HepG2 (cell line): Measurements from ENCODE around the gene TADA2B. TPM values are rescaled to one million over a fixed set of nuclear protein-coding genes. Genes with fewer than 3 reads are reported as not detected.

Experiments
- ARID5B ChIP-seq: IDR thresholded peaks from 2 replicates; pipeline ENCODE4 v1.4.0; 2020; ENCODE audit warnings: mild to moderate bottlenecking, missing genetic modification reagents
- GFI1 ChIP-seq: sonication (generic); formaldehyde crosslinking; IDR thresholded peaks from 2 replicates; pipeline ENCODE4 v1.5.0; 2020; ENCODE audit warnings: missing genetic modification reagents, mild to moderate bottlenecking, borderline replicate concordance
- GTF3A ChIP-seq: sonication (generic); formaldehyde crosslinking; conservative IDR thresholded peaks from 2 replicates; pipeline ENCODE4 v1.4.0; 2020; ENCODE audit warnings: mild to moderate bottlenecking, missing genetic modification reagents
- HDAC2 ChIP-seq: sonication (generic); formaldehyde crosslinking; IDR thresholded peaks from 2 replicates; pipeline ENCODE4 v1.4.0; 2020; ENCODE audit warnings: missing genetic modification reagents
- KDM4B ChIP-seq: sonication (generic); formaldehyde crosslinking; IDR thresholded peaks from 2 replicates; pipeline ENCODE4 v1.4.0; 2020; ENCODE audit warnings: missing genetic modification reagents
- RARA ChIP-seq: IDR thresholded peaks from 2 replicates; pipeline ENCODE4 v1.6.1; 2016; ENCODE audit warnings: missing genetic modification reagents, missing compliant biosample characterization
- SETDB1 ChIP-seq: sonication (generic); formaldehyde crosslinking; IDR thresholded peaks from 2 replicates; pipeline ENCODE4 v1.5.1; 2020; ENCODE audit warnings: missing genetic modification reagents, mild to moderate bottlenecking, borderline replicate concordance
- SMARCE1 ChIP-seq: fragments of 450-650 bp; IDR thresholded peaks from 2 replicates; pipeline ENCODE4 v1.6.1; 2017; ENCODE audit warnings: borderline replicate concordance
- ZNF142 ChIP-seq: sonication (generic); formaldehyde crosslinking; IDR thresholded peaks from 2 replicates; pipeline ENCODE4 v1.4.0; 2020; ENCODE audit warnings: missing genetic modification reagents
- ZNF235 ChIP-seq: sonication (generic); formaldehyde crosslinking; IDR thresholded peaks from 2 replicates; pipeline ENCODE4 v1.8.1; 2023; ENCODE audit warnings: mild to moderate bottlenecking, missing genetic modification reagents, borderline replicate concordance
- ZNF253 ChIP-seq: sonication (generic); formaldehyde crosslinking; IDR thresholded peaks from 2 replicates; pipeline ENCODE4 v1.8.0; 2022; ENCODE audit warnings: mild to moderate bottlenecking, missing genetic modification reagents, borderline replicate concordance
- ZNF678 ChIP-seq: sonication (generic); formaldehyde crosslinking; IDR thresholded peaks from 2 replicates; pipeline ENCODE4 v1.4.0; 2020; ENCODE audit warnings: mild to moderate bottlenecking, missing genetic modification reagents
- ZNF687 ChIP-seq: sonication (generic); formaldehyde crosslinking; IDR thresholded peaks from 2 replicates; pipeline ENCODE4 v1.5.1; 2020; ENCODE audit warnings: mild to moderate bottlenecking, missing genetic modification reagents, moderate library complexity
- ZNF816 ChIP-seq: sonication (generic); formaldehyde crosslinking; IDR thresholded peaks from 2 replicates; pipeline ENCODE4 v1.8.0; 2022; ENCODE audit warnings: missing genetic modification reagents, mild to moderate bottlenecking, borderline replicate concordance
- ZSCAN9 ChIP-seq: IDR thresholded peaks from 2 replicates; pipeline ENCODE4 v1.6.1; 2016; ENCODE audit warnings: borderline replicate concordance
- polyA plus RNA-seq, 8 experiments: library from polyadenylated mRNA; depleted of rRNA in 3 of 8; stranded (reverse) in 7 of 8; unstranded in 1 of 8; fragments of >200 nt; fragmentation: Illumina TruSeq in 4 of 8; extraction: Trizol in 4 of 8; gene quantifications; 2 replicates each; pipeline versions ENCODE4 v1.2.1 to v1.2.3, GENCODE V29; 2011 to 2016; ENCODE audit warnings: low read depth in 4 of 8, missing spikeins in 1 of 8, mixed read lengths in 1 of 8; ENCODE audit not compliant: insufficient read depth in 1 of 8
- total RNA-seq, 5 experiments: library from RNA; depleted of rRNA; stranded (reverse); fragments of >200 nt; fragmentation: Illumina TruSeq; extraction: Trizol; gene quantifications; 2 replicates each; pipeline ENCODE4 v1.2.3, GENCODE V29; 2016; ENCODE audit warnings: low read depth in 1 of 5

Gene TADA2B
- total and polyA plus RNA-seq, 2 of the 13 experiments (the other 11 are each of a cell fraction or from before 2014, with no cell fraction given), result 4.6 to 8.9 TPM

GRCh38 chr4:7103607-7104365, 60.6 kb downstream of the TADA2B start (continued):
- peak; percentile 70 for TF ChIP-seq ZNF687 (CRISPR knock-in tag)
- TF ChIP-seq SETDB1 (CRISPR knock-in tag), result no peak
- no peak for TF ChIP-seq KDM4B (CRISPR knock-in tag)
- peak; percentile 45; the same call in 1 of the 2 replicates for TF ChIP-seq RARA (CRISPR knock-in tag)
- no peak for TF ChIP-seq SMARCE1
- TF ChIP-seq ZSCAN9 (CRISPR knock-in tag), result peak; percentile 29; the same call in 1 of the 2 replicates
- no peak; the same call in 1 of the 2 replicates for TF ChIP-seq ZNF142 (CRISPR knock-in tag)
- 0 out of 2 replicates have a peak, but pooled peaks have one; percentile 58 for TF ChIP-seq ZNF235
- 0 out of 2 replicates have a peak, but pooled peaks have one; percentile 53 for TF ChIP-seq ZNF253 (CRISPR knock-in tag)
- peak; percentile 70 for TF ChIP-seq HDAC2 (CRISPR knock-in tag)
- peak; percentile 47; the same call in 1 of the 2 replicates for TF ChIP-seq GFI1
- TF ChIP-seq GTF3A (CRISPR knock-in tag), result no peak
- peak; percentile 32 for TF ChIP-seq ARID5B
- 0 out of 2 replicates have a peak, but pooled peaks have one; percentile 61 for TF ChIP-seq ZNF678
- TF ChIP-seq ZNF816 (CRISPR knock-in tag), result no peak
